K562 (cell line): ENCODE data around the gene PTCD3. TPM values are rescaled to one million over a fixed set of nuclear protein-coding genes. Genes with fewer than 3 reads are reported as not detected.

ENCODE experiments used
- ATAC-seq: fragments of 200-7000 bp; cut with Tn5 transposase; 3 replicates; pipeline ENCODE4 v1.9.1; 2020; ENCODE audit warnings: moderate library complexity
- BruUV-seq: library from RNA; stranded (reverse); fragments of 400-500 nt; replicated peaks from 2 replicates; lab custom pipeline; 2021; lab: Mats Ljungman, UMichigan
- CTCF ChIA-PET: fragments of 300-600 bp; formaldehyde crosslinking; extraction: SDS; loops from one replicate; lab custom pipeline; 2021; ENCODE audit warnings: low intra/inter-chr PET ratio; lab: Yijun Ruan, JAX
- POLR2A ChIA-PET: fragments of 300-600, 350-650 bp; sonication (Branson Sonifier 250); formaldehyde crosslinking; extraction: SDS; loops from one replicate; lab custom pipeline; 2021; ENCODE audit warnings: antibody characterized with exemption, inconsistent platforms; lab: Yijun Ruan, JAX
- DNase-seq, 4 experiments: peaks; one replicate each; pipeline versions ENCODE4 v3.0.0 to v3.0.0-alpha.2; 2011 to 2018; ENCODE audit warnings: low spot score in 3 of 4, mixed read lengths in 3 of 4; ENCODE audit errors: extremely low read depth in 1 of 4
- FAIRE-seq: peaks from 2 replicates; lab custom pipeline; 2011; peaks lifted over from hg19 to GRCh38; lab: Jason Lieb, UNC
- H2AFZ ChIP-seq: 2 replicates; pipeline ENCODE4 v1.6.0; 2011; ENCODE audit warnings: low read depth, low read length, control low read depth, inconsistent platforms
- H3K27ac ChIP-seq: fragments of 200-600 bp; 3 replicates; pipeline ENCODE4 v1.8.0; 2011; ENCODE audit warnings: low read depth, mild to moderate bottlenecking, control low read depth, inconsistent platforms, low read length, moderate library complexity, mixed read lengths; ENCODE audit errors: extremely low read depth
- H3K27me3 ChIP-seq, 2 experiments: fragments of 300-600 bp in 1 of 2; 2 replicates in 1 of 2; 3 replicates in 1 of 2; pipeline versions ENCODE4 v1.6.0 to v1.8.0; 2011; ENCODE audit warnings: inconsistent platforms in 2 of 2, low read length in 2 of 2, mild to moderate bottlenecking in 1 of 2, mixed read lengths in 1 of 2, moderate library complexity in 1 of 2; ENCODE audit not compliant: control insufficient read depth in 2 of 2, insufficient read depth in 2 of 2
- H3K36me3 ChIP-seq: fragments of 300-600 bp; 3 replicates; pipeline ENCODE4 v1.8.0; 2011; ENCODE audit warnings: mild to moderate bottlenecking, low read length, inconsistent platforms; ENCODE audit not compliant: control insufficient read depth, insufficient read depth
- H3K4me1 ChIP-seq, 2 experiments: fragments of 200-600 bp in 1 of 2; replicated peaks in 1 of 2; 2 replicates in 1 of 2; 3 replicates in 1 of 2; pipeline versions ENCODE4 v1.5.1 to v1.8.0; 2011; ENCODE audit warnings: inconsistent platforms in 2 of 2, low read length in 2 of 2, mild to moderate bottlenecking in 1 of 2, mixed read lengths in 1 of 2, moderate library complexity in 1 of 2; ENCODE audit not compliant: control insufficient read depth in 2 of 2, insufficient read depth in 2 of 2
- H3K4me2 ChIP-seq: 2 replicates; pipeline ENCODE4 v1.6.1; 2011; ENCODE audit warnings: low read length, control low read depth, inconsistent platforms, mixed read lengths; ENCODE audit not compliant: insufficient read depth
- H3K4me3 ChIP-seq: fragments of 200-600 bp; sonication (generic), shearing (Covaris generic); 2 replicates; pipeline ENCODE4 v1.5.1; 2016; ENCODE audit warnings: control low read depth, inconsistent platforms
- H3K79me2 ChIP-seq: fragments of 200-600 bp; 3 replicates; pipeline ENCODE4 v1.8.0; 2011; ENCODE audit warnings: low read length, inconsistent platforms; ENCODE audit not compliant: control insufficient read depth, insufficient read depth
- H3K9ac ChIP-seq, 2 experiments: 2 replicates each; pipeline versions ENCODE4 v1.6.0 to v1.6.1; 2011; ENCODE audit warnings: low read depth in 2 of 2, low read length in 2 of 2, control low read depth in 1 of 2, inconsistent platforms in 1 of 2, mild to moderate bottlenecking in 1 of 2, mixed read lengths in 1 of 2; ENCODE audit not compliant: insufficient read depth in 1 of 2
- H3K9me1 ChIP-seq: one replicate; pipeline ENCODE4 v1.6.0; 2011; ENCODE audit warnings: inconsistent platforms, mild to moderate bottlenecking, low read length, moderate library complexity; ENCODE audit not compliant: control insufficient read depth, insufficient read depth
- H3K9me3 ChIP-seq: replicated peaks from 2 replicates; pipeline ENCODE4 v1.5.1; 2011; ENCODE audit warnings: low read depth, low read length, inconsistent platforms; ENCODE audit not compliant: control insufficient read depth, insufficient read depth
- H4K20me1 ChIP-seq: replicated peaks from 2 replicates; pipeline ENCODE4 v1.6.1; 2011; ENCODE audit warnings: low read length, inconsistent platforms, mixed read lengths; ENCODE audit not compliant: control insufficient read depth, insufficient read depth
- C11orf30 ChIP-seq: fragments of 450-650 bp; IDR thresholded peaks from 2 replicates; pipeline ENCODE4 v1.6.1; 2016; ENCODE audit warnings: low read depth, mild to moderate bottlenecking
- FOXA1 ChIP-seq: fragments of 450-650 bp; IDR thresholded peaks from 2 replicates; pipeline ENCODE4 v1.6.1; 2016; ENCODE audit warnings: mild to moderate bottlenecking, borderline replicate concordance
- MECOM ChIP-seq: fragments of 250-450 bp; sonication (Bioruptor Pico); IDR thresholded peaks from 2 replicates; pipeline ENCODE4 v1.8.0; 2022; ENCODE audit warnings: inconsistent platforms
- MEF2D ChIP-seq: conservative IDR thresholded peaks from 2 replicates; pipeline ENCODE4 v1.6.1; 2016; ENCODE audit warnings: low read depth, missing genetic modification characterization, missing compliant biosample characterization
- PRMT5 ChIP-seq: sonication (generic); formaldehyde crosslinking; IDR thresholded peaks from 2 replicates; pipeline ENCODE4 v1.5.0; 2020; ENCODE audit warnings: missing genetic modification reagents
- RFX7 ChIP-seq: fragments of 250-450 bp; sonication (Bioruptor Pico); IDR thresholded peaks from 2 replicates; pipeline ENCODE4 v1.5.1; 2021; ENCODE audit warnings: mild to moderate bottlenecking
- SMARCC2 ChIP-seq: fragments of 450-650 bp; IDR thresholded peaks from 2 replicates; pipeline ENCODE4 v1.6.1; 2017; ENCODE audit warnings: antibody characterized with exemption, moderate library complexity, mild to moderate bottlenecking, low read depth
- ZC3H4 ChIP-seq: sonication (generic); formaldehyde crosslinking; IDR thresholded peaks from 2 replicates; pipeline ENCODE4 v1.9.0; 2021; ENCODE audit warnings: missing genetic modification reagents, borderline replicate concordance
- ZNF583 ChIP-seq: fragments of 250-450 bp; sonication (Bioruptor Pico); IDR thresholded peaks from 2 replicates; pipeline ENCODE4 v1.4.0; 2020
- WGBS: fragments of 100-300 bp; shearing (Covaris generic); methylation state at CpG from one replicate; pipeline ENCODE4 v1.1.6; 2016; ENCODE audit warnings: low coverage, mixed read lengths; ENCODE audit not compliant: insufficient coverage; ENCODE audit errors: missing lambda C conversion rate; 5-methylcytosine and 5-hydroxymethylcytosine counted together
- in situ Hi-C: fragments of 300-500 bp; cut with MboI; formaldehyde crosslinking; loops from 4 replicates; pipeline ENCODE4 v1.15.0; 2018; ENCODE audit warnings: inconsistent platforms, mixed read lengths
- intact Hi-C: fragments of 100-400 bp; cut with micrococcal nuclease; formaldehyde crosslinking; loops from 2 replicates; pipeline ENCODE4 v1.14.2; 2022
- polyA plus RNA-seq, 8 experiments: library from polyadenylated mRNA; depleted of rRNA in 4 of 8; stranded (reverse) in 5 of 8; unstranded in 3 of 8; fragments of >200 nt; fragmentation: Nextera tagmentation in 2 of 8; fragmentation: Illumina TruSeq in 1 of 8; extraction: Ambion mirVana in 2 of 8; extraction: Trizol in 1 of 8; gene quantifications; 2 replicates each; pipeline versions ENCODE4 v1.2.1 to v1.2.3, GENCODE V29; 2011 to 2014; ENCODE audit warnings: inconsistent platforms in 1 of 8, missing spikeins in 1 of 8
- total RNA-seq, 7 experiments: library from RNA; depleted of rRNA in 6 of 7; stranded (reverse); fragments of >200 nt in 6 of 7; fragmentation: Illumina TruSeq in 2 of 7; extraction: Trizol in 2 of 7; gene quantifications; 2 replicates each; pipeline versions ENCODE4 v1.2.1 to v1.2.3, GENCODE V29; 2011 to 2021; ENCODE audit warnings: low replicate concordance in 1 of 7
- TF ChIP-seq, protein P1 (sequence below): fragments of 450-650 bp; conservative IDR thresholded peaks from 2 replicates; pipeline ENCODE4 v1.6.1; 2016; ENCODE audit warnings: missing genetic modification characterization, low read depth, mild to moderate bottlenecking, control low read depth, missing compliant biosample characterization
- TF ChIP-seq, protein P2 (sequence below): sonication (generic); formaldehyde crosslinking; IDR thresholded peaks from 2 replicates; pipeline ENCODE4 v1.8.1; 2023; ENCODE audit warnings: mild to moderate bottlenecking, missing genetic modification reagents
- TF ChIP-seq, protein P3 (sequence below): fragments of 450-650 bp; IDR thresholded peaks from 2 replicates; pipeline ENCODE4 v1.6.1; 2016; ENCODE audit warnings: low read depth, mild to moderate bottlenecking, moderate library complexity
- TF ChIP-seq, protein P4 (sequence below), 3 experiments: fragments of 200-800 bp in 1 of 3; sonication (Bioruptor generic) in 1 of 3; sonication (generic) in 1 of 3; formaldehyde crosslinking in 1 of 3; IDR thresholded peaks; 2 replicates each; pipeline versions ENCODE4 v1.6.1 to v1.8.0; 2016 to 2022; ENCODE audit warnings: mild to moderate bottlenecking in 2 of 3, missing compliant biosample characterization in 2 of 3, missing genetic modification characterization in 2 of 3, missing genetic modification reagents in 1 of 3
- TF ChIP-seq, protein P5 (sequence below): fragments of 250-450 bp; sonication (Bioruptor Pico); IDR thresholded peaks from 2 replicates; pipeline ENCODE4 v1.5.0; 2021

Gene PTCD3
- total and polyA plus RNA-seq, 9 of the 15 experiments (the other 6 are each of a cell fraction or from before 2014, with no cell fraction given) = 65.2 to 241 (median 172) TPM

DNA sequence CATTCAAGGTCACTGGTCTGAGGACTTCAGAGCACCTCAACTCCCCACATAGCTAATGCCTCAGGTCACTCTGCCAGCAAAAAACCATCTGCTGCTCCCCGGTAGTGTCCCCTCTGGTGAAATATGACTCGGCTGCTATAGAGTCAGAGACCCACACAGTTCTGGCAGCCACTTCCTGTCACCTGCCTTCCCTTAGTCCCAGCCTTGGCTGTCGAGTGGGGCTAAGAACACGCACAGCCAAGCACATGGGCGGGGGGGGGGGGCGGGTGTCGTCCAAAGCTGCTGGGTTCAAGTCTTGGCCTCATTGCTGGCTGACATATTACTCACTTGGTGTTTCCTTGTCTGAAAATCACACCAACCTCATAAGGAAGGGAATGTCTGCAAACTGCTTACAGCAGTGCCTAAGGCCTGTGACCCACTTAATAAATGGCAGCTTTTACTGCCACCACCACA lies 37.9 kb upstream of the PTCD3 start (continued):
- TF ChIP-seq, protein P1, sequence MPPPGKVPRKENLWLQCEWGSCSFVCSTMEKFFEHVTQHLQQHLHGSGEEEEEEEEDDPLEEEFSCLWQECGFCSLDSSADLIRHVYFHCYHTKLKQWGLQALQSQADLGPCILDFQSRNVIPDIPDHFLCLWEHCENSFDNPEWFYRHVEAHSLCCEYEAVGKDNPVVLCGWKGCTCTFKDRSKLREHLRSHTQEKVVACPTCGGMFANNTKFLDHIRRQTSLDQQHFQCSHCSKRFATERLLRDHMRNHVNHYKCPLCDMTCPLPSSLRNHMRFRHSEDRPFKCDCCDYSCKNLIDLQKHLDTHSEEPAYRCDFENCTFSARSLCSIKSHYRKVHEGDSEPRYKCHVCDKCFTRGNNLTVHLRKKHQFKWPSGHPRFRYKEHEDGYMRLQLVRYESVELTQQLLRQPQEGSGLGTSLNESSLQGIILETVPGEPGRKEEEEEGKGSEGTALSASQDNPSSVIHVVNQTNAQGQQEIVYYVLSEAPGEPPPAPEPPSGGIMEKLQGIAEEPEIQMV (tag) = no peak
- TF ChIP-seq SMARCC2 (no peak), ZC3H4 (no peak), RFX7 (CRISPR knock-in tag) (no peak), FOXA1 (no peak), MECOM (CRISPR knock-in tag) (no peak)
- TF ChIP-seq, protein P2, sequence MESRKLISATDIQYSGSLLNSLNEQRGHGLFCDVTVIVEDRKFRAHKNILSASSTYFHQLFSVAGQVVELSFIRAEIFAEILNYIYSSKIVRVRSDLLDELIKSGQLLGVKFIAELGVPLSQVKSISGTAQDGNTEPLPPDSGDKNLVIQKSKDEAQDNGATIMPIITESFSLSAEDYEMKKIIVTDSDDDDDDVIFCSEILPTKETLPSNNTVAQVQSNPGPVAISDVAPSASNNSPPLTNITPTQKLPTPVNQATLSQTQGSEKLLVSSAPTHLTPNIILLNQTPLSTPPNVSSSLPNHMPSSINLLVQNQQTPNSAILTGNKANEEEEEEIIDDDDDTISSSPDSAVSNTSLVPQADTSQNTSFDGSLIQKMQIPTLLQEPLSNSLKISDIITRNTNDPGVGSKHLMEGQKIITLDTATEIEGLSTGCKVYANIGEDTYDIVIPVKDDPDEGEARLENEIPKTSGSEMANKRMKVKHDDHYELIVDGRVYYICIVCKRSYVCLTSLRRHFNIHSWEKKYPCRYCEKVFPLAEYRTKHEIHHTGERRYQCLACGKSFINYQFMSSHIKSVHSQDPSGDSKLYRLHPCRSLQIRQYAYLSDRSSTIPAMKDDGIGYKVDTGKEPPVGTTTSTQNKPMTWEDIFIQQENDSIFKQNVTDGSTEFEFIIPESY (CRISPR knock-in tag) = no peak

DNA sequence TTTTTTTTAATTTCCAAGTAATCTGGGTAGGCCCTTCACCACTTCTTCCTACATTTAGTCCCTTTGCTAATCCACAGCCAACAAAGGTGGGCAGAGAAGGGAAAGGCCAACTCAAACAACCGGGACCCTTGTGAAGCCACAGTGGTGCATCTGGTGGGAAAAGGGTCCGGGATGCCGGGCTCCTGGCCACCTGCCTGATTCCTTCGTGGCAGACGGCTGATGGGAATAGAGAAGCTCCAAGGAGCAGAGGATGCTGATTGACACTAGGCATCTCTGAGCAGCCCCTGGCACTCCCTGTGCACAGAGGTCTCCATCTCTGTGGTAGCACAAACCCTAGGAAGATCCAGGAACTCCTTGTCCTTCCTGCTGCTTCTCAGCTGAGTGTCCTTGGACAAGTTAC lies 37.4 kb upstream of the PTCD3 start:
- TF ChIP-seq C11orf30 (no peak), PRMT5 (CRISPR knock-in tag) (no peak), MEF2D (no peak), ZNF583 (CRISPR knock-in tag) (no peak)
- TF ChIP-seq, protein P3, sequence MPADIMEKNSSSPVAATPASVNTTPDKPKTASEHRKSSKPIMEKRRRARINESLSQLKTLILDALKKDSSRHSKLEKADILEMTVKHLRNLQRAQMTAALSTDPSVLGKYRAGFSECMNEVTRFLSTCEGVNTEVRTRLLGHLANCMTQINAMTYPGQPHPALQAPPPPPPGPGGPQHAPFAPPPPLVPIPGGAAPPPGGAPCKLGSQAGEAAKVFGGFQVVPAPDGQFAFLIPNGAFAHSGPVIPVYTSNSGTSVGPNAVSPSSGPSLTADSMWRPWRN = no peak
- TF ChIP-seq, protein P4, sequence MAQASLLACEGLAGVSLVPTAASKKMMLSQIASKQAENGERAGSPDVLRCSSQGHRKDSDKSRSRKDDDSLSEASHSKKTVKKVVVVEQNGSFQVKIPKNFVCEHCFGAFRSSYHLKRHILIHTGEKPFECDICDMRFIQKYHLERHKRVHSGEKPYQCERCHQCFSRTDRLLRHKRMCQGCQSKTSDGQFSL (CRISPR knock-in tag; IDR thresholded peaks at IDR 0.05) = no peak
- TF ChIP-seq, protein P4 (tag; IDR thresholded peaks at IDR 0.05) = no peak
- TF ChIP-seq, protein P5, sequence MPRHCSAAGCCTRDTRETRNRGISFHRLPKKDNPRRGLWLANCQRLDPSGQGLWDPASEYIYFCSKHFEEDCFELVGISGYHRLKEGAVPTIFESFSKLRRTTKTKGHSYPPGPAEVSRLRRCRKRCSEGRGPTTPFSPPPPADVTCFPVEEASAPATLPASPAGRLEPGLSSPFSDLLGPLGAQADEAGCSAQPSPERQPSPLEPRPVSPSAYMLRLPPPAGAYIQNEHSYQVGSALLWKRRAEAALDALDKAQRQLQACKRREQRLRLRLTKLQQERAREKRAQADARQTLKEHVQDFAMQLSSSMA (CRISPR knock-in tag) = no peak
- TF ChIP-seq, all 486 proteins: peak for 0
- Histone ChIP-seq H3K27ac (no peak overlapping the region), H3K4me1 (no peaks in the 10 kb centered on the region), H3K27me3 (no peaks in the 10 kb centered on the region), H3K9me1 (no peaks in the 10 kb centered on the region), H3K4me3 (no peak overlapping the region), H2AFZ (no peak overlapping the region), H3K4me2 (no peak overlapping the region), H4K20me1 (no peaks in the 10 kb centered on the region; the same call in 1 of the 2 replicates), H3K36me3 (peaks cover 99% of the 10 kb centered on the region), H3K79me2 (no peaks in the 10 kb centered on the region), H3K9ac (no peak overlapping the region), H3K9me3 (peaks cover 2% of the 10 kb centered on the region; the same call in 1 of the 2 replicates)
- no peak for FAIRE-seq
- ChIA-PET CTCF (no interaction called here), POLR2A (interaction anchor here (1.5 kb wide), 1 partner anchor 41 kb away, joined by 7 read pairs; no protein-coding TSS in a partner anchor)
- ATAC-seq = no peak
- intact Hi-C loops = no loop called here
- in situ Hi-C loops = no loop called here
- BruUV-seq = no TSS peak
- 93% methylated on average over 5 of the region's 5 CpGs for WGBS
- no peak for DNase-seq
